ENCODE measurements around the gene ANKRD42.

The ANKRD42 gene

GRCh38 chr11:83172551-83172950 is 21.0 kb upstream of the ANKRD42 start:
- DNase-seq (ENCODE audit: low read depth in 2 of 2) = no peak
- H3K4me3 ChIP-seq (replicated peaks in 1 of 2; ENCODE audit: low read depth in 2 of 2, low read length in 2 of 2) = no peak overlapping the region
- TF ChIP-seq, protein P1, sequence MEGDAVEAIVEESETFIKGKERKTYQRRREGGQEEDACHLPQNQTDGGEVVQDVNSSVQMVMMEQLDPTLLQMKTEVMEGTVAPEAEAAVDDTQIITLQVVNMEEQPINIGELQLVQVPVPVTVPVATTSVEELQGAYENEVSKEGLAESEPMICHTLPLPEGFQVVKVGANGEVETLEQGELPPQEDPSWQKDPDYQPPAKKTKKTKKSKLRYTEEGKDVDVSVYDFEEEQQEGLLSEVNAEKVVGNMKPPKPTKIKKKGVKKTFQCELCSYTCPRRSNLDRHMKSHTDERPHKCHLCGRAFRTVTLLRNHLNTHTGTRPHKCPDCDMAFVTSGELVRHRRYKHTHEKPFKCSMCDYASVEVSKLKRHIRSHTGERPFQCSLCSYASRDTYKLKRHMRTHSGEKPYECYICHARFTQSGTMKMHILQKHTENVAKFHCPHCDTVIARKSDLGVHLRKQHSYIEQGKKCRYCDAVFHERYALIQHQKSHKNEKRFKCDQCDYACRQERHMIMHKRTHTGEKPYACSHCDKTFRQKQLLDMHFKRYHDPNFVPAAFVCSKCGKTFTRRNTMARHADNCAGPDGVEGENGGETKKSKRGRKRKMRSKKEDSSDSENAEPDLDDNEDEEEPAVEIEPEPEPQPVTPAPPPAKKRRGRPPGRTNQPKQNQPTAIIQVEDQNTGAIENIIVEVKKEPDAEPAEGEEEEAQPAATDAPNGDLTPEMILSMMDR (IDR thresholded peaks at IDR 0.05; ENCODE audit: low read depth, low read length) = no peak

GRCh38 chr11:83174008-83174407 is 19.5 kb upstream of the ANKRD42 start:
- no peak overlapping the region for H3K4me3 ChIP-seq (replicated peaks in 1 of 2; ENCODE audit: low read depth in 2 of 2, low read length in 2 of 2)
- DNase-seq (ENCODE audit: low read depth in 2 of 2) = no peak
- TF ChIP-seq, protein P1 (IDR thresholded peaks at IDR 0.05; ENCODE audit: low read depth, low read length) = no peak

DNA sequence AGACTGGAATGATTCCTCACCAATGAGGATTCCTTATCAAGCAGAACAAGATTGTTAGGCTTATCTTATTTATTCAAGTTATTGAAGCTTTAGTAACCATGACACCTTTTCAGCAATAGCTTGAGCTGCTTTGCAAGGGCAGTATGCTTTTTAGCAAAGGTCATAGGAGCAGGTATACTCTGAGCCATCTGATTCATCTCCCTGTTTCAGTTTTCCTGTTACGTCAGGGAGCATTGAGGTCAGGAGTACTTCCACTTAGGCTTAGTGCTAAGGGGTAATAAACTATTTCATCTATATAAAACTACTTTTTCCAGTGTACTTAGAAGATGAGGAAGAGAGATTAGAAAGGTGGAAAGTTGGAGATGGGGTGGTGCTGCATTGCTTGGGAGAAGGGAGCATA is 17.7 kb upstream of the ANKRD42 start:
- no peak for DNase-seq (ENCODE audit: low read depth in 2 of 2)
- no peak overlapping the region for H3K4me3 ChIP-seq (replicated peaks in 1 of 2; ENCODE audit: low read depth in 2 of 2, low read length in 2 of 2)
- TF ChIP-seq, protein P1 (IDR thresholded peaks at IDR 0.05; ENCODE audit: low read depth, low read length) = no peak

GRCh38 chr11:83181815-83182214 is 11.7 kb upstream of the ANKRD42 start:
- no peak for DNase-seq (ENCODE audit: low read depth in 2 of 2)
- TF ChIP-seq, protein P1 (IDR thresholded peaks at IDR 0.05; ENCODE audit: low read depth, low read length) = no peak
- no peak overlapping the region for H3K4me3 ChIP-seq (replicated peaks in 1 of 2; ENCODE audit: low read depth in 2 of 2, low read length in 2 of 2)

DNA sequence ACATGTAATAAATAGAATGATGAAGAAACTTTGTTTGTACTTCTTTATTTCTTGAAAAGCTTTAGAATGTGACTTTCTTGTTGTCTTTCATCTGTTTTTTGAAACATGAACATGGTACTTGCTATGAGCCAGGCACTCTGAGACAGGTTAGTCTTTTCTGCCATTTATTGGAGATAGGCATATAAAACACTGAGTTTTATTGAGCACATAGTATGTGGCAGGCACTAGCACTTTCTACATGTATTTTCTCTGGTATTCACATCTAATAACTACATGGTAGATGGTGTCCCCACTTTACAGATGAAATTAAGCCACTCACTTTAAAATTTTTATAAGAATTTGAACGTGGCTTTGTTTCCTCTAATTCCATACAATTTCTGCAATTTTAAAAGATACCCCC is 7.7 kb upstream of the ANKRD42 start:
- DNase-seq (ENCODE audit: low read depth in 2 of 2) = no peak
- TF ChIP-seq, protein P1 (IDR thresholded peaks at IDR 0.05; ENCODE audit: low read depth, low read length) = no peak
- no peak overlapping the region for H3K4me3 ChIP-seq (replicated peaks in 1 of 2; ENCODE audit: low read depth in 2 of 2, low read length in 2 of 2)

DNA sequence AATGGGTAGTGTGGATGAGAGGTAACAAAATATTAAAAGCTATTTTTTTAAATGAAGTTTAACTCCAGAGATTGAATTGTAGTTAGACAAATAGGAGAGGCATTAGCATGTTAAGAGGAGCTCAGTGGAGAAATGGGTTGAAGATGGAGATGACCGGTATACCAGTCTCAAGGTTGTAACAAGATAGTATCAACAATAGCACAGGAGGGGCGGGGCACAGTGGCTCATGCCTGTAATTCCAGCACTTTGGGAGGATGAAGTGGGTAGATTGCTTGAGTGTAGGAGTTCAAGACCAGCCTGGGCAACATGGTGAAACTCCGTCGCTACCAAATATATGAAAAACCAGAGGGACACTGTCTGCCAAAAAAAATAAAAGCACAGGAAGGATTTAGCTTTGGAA is 6.0 kb upstream of the ANKRD42 start:
- DNase-seq (ENCODE audit: low read depth in 2 of 2) = no peak
- no peak overlapping the region for H3K4me3 ChIP-seq (replicated peaks in 1 of 2; ENCODE audit: low read depth in 2 of 2, low read length in 2 of 2)
- TF ChIP-seq, protein P1 (IDR thresholded peaks at IDR 0.05; ENCODE audit: low read depth, low read length) = no peak

GRCh38 chr11:83191491-83191890 is 2.0 kb upstream of the ANKRD42 start:
- no peak for DNase-seq (ENCODE audit: low read depth in 2 of 2)

More at GRCh38 chr11:83191491-83191890, 2.0 kb upstream of the ANKRD42 start:
- TF ChIP-seq, protein P1 (IDR thresholded peaks at IDR 0.05; ENCODE audit: low read depth, low read length) = no peak
- no peak overlapping the region for H3K4me3 ChIP-seq (replicated peaks in 1 of 2; ENCODE audit: low read depth in 2 of 2, low read length in 2 of 2)

Measured in cardiac fibroblast (primary cell).